GM12878 (cell line): ENCODE results near the gene ARL10.

Experiments
- BHLHE40 ChIP-seq, 2 experiments: fragments of 450-650 bp in 1 of 2; IDR thresholded peaks; 2 replicates each; pipeline ENCODE4 v1.6.1; 2011 to 2017; ENCODE audit warnings: low read depth in 2 of 2, borderline replicate concordance in 1 of 2, improper control_type of control experiment in 1 of 2, low read length in 1 of 2, mild to moderate bottlenecking in 1 of 2
- EZH2 ChIP-seq: IDR thresholded peaks from 2 replicates; pipeline ENCODE4 v1.6.1; 2012; ENCODE audit warnings: low read depth, mild to moderate bottlenecking, control low read depth, inconsistent platforms, low read length, borderline replicate concordance; ENCODE audit not compliant: control insufficient read depth
- LARP7 ChIP-seq: fragments of 450-650 bp; IDR thresholded peaks from 2 replicates; pipeline ENCODE4 v1.6.1; 2017; ENCODE audit warnings: mild to moderate bottlenecking
- POLR2A ChIP-seq: IDR thresholded peaks from 2 replicates; pipeline ENCODE4 v1.6.1; 2011; ENCODE audit warnings: low read depth, mild to moderate bottlenecking, low read length
- TF ChIP-seq, protein P1 (sequence below), 3 experiments: IDR thresholded peaks in 2 of 3; conservative IDR thresholded peaks in 1 of 3; 2 replicates each; pipeline ENCODE4 v1.5.1; 2011; ENCODE audit warnings: low read depth in 3 of 3, low read length in 3 of 3, mild to moderate bottlenecking in 3 of 3, control low read depth in 2 of 3, moderate library complexity in 2 of 3, inconsistent platforms in 1 of 3, mixed read lengths in 1 of 3; ENCODE audit not compliant: control insufficient read depth in 2 of 3, insufficient read depth in 1 of 3; ENCODE audit errors: extremely low read depth in 1 of 3

GRCh38 chr5:176409765-176410164 is 44.5 kb downstream of the ARL10 start:
- TF ChIP-seq POLR2A (no peak), EZH2 (no peak), BHLHE40 (IDR thresholded peaks at IDR 0.05; ENCODE audit: borderline replicate concordance in 1 of 2, low read depth in 2 of 2, low read length in 1 of 2) (no peak), LARP7 (no peak)
- TF ChIP-seq, protein P1, sequence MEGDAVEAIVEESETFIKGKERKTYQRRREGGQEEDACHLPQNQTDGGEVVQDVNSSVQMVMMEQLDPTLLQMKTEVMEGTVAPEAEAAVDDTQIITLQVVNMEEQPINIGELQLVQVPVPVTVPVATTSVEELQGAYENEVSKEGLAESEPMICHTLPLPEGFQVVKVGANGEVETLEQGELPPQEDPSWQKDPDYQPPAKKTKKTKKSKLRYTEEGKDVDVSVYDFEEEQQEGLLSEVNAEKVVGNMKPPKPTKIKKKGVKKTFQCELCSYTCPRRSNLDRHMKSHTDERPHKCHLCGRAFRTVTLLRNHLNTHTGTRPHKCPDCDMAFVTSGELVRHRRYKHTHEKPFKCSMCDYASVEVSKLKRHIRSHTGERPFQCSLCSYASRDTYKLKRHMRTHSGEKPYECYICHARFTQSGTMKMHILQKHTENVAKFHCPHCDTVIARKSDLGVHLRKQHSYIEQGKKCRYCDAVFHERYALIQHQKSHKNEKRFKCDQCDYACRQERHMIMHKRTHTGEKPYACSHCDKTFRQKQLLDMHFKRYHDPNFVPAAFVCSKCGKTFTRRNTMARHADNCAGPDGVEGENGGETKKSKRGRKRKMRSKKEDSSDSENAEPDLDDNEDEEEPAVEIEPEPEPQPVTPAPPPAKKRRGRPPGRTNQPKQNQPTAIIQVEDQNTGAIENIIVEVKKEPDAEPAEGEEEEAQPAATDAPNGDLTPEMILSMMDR (IDR thresholded peaks at IDR 0.05 in 2 of 3, conservative IDR thresholded peaks at IDR 0.05 in 1 of 3; ENCODE audit: control insufficient read depth in 2 of 3, extremely low read depth in 1 of 3, insufficient read depth in 1 of 3, low read depth in 3 of 3, low read length in 3 of 3) = no peak
